BLaER1 treated with 17β-estradiol and CSF1 and Interleukin-3, amounts not matched to agents 10 nM and 100 nM (cell line): ENCODE results near the gene RNPEP.

Experiments used
- H3K27ac ChIP-seq, 11 experiments: shearing (Covaris generic); formaldehyde crosslinking; 2 replicates each; pipeline ENCODE4 v1.8.1; 2022
- H3K27me3 ChIP-seq, 11 experiments: shearing (Covaris generic); formaldehyde crosslinking; 2 replicates each; pipeline ENCODE4 v1.8.1; 2022
- H3K36me3 ChIP-seq, 11 experiments: shearing (Covaris generic); formaldehyde crosslinking; 2 replicates each; pipeline ENCODE4 v1.8.1; 2022
- H3K4me1 ChIP-seq, 10 experiments: shearing (Covaris generic); formaldehyde crosslinking; 2 replicates each; pipeline ENCODE4 v1.8.1; 2022
- H3K4me2 ChIP-seq, 11 experiments: shearing (Covaris generic); formaldehyde crosslinking; 2 replicates each; pipeline ENCODE4 v1.8.1; 2022
- H3K4me3 ChIP-seq, 10 experiments: shearing (Covaris generic); formaldehyde crosslinking; 2 replicates each; pipeline ENCODE4 v1.8.1; 2022
- H3K9ac ChIP-seq, 11 experiments: shearing (Covaris generic); formaldehyde crosslinking; 2 replicates each; pipeline ENCODE4 v1.8.1; 2022
- H3K9me3 ChIP-seq, 11 experiments: shearing (Covaris generic); formaldehyde crosslinking; replicated peaks in 1 of 11; 2 replicates each; pipeline ENCODE4 v1.8.1; 2022
- H4K20me1 ChIP-seq, 11 experiments: shearing (Covaris generic); formaldehyde crosslinking; 2 replicates each; pipeline ENCODE4 v1.8.1; 2022
- Cebpa-rat ChIP-seq, 11 experiments: shearing (Covaris generic); IDR thresholded peaks; 2 replicates each; pipeline ENCODE4 v1.8.1; 2022

Gene RNPEP

GRCh38 chr1:202029727-202030126, 47.3 kb downstream of the RNPEP start:
- no peak overlapping the region for H3K4me3 ChIP-seq
- TF ChIP-seq Cebpa-rat (IDR thresholded peaks at IDR 0.05) = no peak
- H3K36me3 ChIP-seq = no peaks in the 10 kb centered on the region
- no peaks in the 10 kb centered on the region for H3K27me3 ChIP-seq
- H3K9ac ChIP-seq = no peak overlapping the region
- no peaks in the 10 kb centered on the region for H4K20me1 ChIP-seq
- H3K9me3 ChIP-seq = no peaks in the 10 kb centered on the region
- H3K4me1 ChIP-seq = peaks cover 4 to 21% (median 6%) of the 10 kb centered on the region in 10 experiments; a peak in 18 of 20 replicates
- no peak overlapping the region for H3K27ac ChIP-seq
- 0 out of 22 replicates have a peak overlapping the region, but pooled peaks of 1 of the 11 experiments have one; percentile 8 for H3K4me2 ChIP-seq

DNA sequence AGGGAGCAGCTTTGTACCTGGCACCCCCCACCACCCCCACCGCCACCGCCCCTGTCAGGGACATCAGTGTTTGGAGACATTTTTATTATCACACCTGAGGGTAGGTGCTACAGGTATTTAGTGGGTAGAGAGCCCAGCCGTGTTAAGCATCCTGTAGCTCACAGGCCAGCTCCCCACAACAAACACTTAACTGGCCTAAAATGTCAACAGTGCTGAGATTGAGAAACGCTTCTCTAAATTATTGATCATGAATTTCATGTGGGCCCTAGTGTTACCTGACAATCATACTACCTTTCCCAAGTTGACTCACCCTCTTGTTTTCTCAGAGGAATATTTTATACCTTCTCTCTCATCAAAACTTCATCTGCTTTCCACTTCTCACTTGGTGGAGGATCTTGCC, 49.3 kb downstream of the RNPEP start:
- H3K27ac ChIP-seq = no peak overlapping the region
- H3K9ac ChIP-seq = no peak overlapping the region
- no peak for TF ChIP-seq Cebpa-rat (IDR thresholded peaks at IDR 0.05)
- H3K27me3 ChIP-seq = no peaks in the 10 kb centered on the region
- H4K20me1 ChIP-seq = no peaks in the 10 kb centered on the region
- H3K36me3 ChIP-seq = no peaks in the 10 kb centered on the region
- H3K4me1 ChIP-seq = peaks cover 9 to 27% (median 13%) of the 10 kb centered on the region in 10 experiments; a peak in 19 of 20 replicates
- H3K4me3 ChIP-seq = no peak overlapping the region
- H3K9me3 ChIP-seq = no peaks in the 10 kb centered on the region
- no peak overlapping the region for H3K4me2 ChIP-seq

- Histone ChIP-seq H3K4me3 (no peak overlapping the region), H3K4me1 (peaks cover 8 to 18% (median 13%) of the 10 kb centered on the region in 10 experiments; a peak in 19 of 20 replicates), H3K4me2 (peak overlapping the region in 10 of 11 experiments; percentile 23 to 70 (median 64); a peak in 19 of 22 replicates), H3K27ac (peak overlapping the region in 4 of 11 experiments; percentile 38 to 60 (median 52); a peak in 7 of 22 replicates), H3K36me3 (no peaks in the 10 kb centered on the region), H3K9ac (0 out of 22 replicates have a peak overlapping the region, but pooled peaks of 2 of the 11 experiments have one; percentile 10 to 13), H3K27me3 (no peaks in the 10 kb centered on the region), H3K9me3 (no peaks in the 10 kb centered on the region), H4K20me1 (no peaks in the 10 kb centered on the region)
- no peak for TF ChIP-seq Cebpa-rat (IDR thresholded peaks at IDR 0.05)
These were observed 51.8 kb downstream of the RNPEP start for GRCh38 chr1:202034149-202034682.

DNA sequence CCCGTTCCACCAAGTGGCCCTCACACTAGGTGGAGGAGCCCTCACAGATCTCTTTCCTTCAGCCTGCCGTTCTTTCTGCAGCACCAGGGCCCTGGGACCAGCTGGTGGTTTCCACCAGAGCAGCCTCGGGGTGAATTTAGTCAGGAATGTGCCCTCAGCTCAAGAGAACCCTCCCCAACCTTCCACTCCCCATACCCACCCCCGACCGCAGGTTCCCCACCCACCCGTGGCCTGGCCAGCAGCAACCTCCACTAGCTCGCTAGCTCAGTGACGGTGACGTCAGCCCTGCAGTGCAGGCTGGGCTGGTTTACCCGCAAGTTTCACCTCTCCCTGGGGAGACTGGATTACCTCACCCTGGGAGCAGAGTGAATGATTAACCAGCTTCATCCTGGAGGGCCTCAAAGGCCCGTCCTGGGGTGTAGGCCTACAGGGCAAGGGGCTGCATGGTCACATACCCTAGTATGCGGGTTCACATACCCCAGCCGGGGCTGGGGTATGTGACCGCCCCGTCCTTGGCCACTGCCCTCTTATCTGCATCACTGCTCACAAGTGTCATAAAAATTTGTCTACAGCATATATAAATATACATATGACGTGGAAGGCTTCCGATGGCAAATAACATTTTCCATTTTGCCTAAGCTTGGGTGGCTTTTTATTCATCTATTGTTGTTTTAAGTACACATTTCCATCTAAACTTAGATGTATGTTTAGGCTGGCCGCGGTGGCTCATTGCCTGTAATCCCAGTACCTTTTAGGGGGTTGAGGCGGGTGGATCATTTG, 52.4 kb downstream of the RNPEP start:
- peak overlapping the region in 2 of 11 experiments; percentile 10 to 13; a peak in 1 of 22 replicates for H3K9ac ChIP-seq
- H3K27me3 ChIP-seq = no peaks in the 10 kb centered on the region
- H3K4me1 ChIP-seq = peaks cover 4 to 13% (median 12%) of the 10 kb centered on the region in 10 experiments; a peak in 19 of 20 replicates
- no peaks in the 10 kb centered on the region for H4K20me1 ChIP-seq
- peak overlapping the region; percentile 23 to 70 (median 62); a peak in 21 of 22 replicates for H3K4me2 ChIP-seq
- H3K4me3 ChIP-seq = no peak overlapping the region
- no peak for TF ChIP-seq Cebpa-rat (IDR thresholded peaks at IDR 0.05)
- no peaks in the 10 kb centered on the region for H3K9me3 ChIP-seq
- H3K36me3 ChIP-seq = no peaks in the 10 kb centered on the region
- peak overlapping the region in 4 of 11 experiments; percentile 38 to 60 (median 52); a peak in 7 of 22 replicates for H3K27ac ChIP-seq

DNA sequence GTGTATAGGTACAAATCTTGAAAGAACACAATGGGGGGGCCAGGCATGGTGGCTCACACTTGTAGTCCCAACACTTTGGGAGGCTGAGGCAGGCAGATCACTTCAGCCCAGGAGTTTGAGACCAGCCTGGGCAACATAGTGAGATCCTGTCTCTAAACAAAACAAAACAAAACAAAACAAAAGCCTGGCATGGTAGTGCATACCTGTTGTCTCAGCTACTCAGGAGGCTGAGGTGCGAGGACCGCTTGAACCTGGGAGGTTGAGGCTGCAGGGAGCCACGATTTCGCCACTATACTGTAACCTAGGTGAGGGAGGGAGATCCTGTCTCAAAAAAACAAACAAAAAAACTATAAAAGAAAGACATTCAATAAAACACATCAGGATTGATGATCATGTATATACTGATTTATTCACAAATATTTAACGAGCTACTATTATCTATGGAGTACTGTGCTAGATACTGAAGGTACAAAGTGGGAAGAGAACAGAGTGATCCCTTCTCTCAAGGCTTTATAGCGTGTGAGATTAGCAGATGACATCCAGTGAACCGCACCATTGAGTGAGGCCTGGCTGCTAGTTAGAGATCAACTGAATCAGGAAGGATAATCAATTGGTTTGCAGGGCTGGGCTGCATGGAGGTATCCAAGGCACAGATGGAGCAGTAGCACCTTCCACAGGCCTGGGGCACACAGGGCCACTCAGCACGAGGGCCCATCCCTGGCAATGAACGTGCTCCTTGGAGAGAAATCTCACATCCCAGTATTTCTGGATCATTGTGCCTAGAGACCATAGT, 54.3 kb downstream of the RNPEP start:
- Histone ChIP-seq H3K27me3 (no peaks in the 10 kb centered on the region), H3K4me2 (no peak overlapping the region), H3K9ac (no peak overlapping the region), H3K36me3 (no peaks in the 10 kb centered on the region), H3K27ac (no peak overlapping the region), H4K20me1 (no peaks in the 10 kb centered on the region), H3K9me3 (no peaks in the 10 kb centered on the region), H3K4me1 (peaks cover 4 to 13% (median 12%) of the 10 kb centered on the region in 10 experiments; a peak in 19 of 20 replicates), H3K4me3 (no peak overlapping the region)
- no peak for TF ChIP-seq Cebpa-rat (IDR thresholded peaks at IDR 0.05)

DNA sequence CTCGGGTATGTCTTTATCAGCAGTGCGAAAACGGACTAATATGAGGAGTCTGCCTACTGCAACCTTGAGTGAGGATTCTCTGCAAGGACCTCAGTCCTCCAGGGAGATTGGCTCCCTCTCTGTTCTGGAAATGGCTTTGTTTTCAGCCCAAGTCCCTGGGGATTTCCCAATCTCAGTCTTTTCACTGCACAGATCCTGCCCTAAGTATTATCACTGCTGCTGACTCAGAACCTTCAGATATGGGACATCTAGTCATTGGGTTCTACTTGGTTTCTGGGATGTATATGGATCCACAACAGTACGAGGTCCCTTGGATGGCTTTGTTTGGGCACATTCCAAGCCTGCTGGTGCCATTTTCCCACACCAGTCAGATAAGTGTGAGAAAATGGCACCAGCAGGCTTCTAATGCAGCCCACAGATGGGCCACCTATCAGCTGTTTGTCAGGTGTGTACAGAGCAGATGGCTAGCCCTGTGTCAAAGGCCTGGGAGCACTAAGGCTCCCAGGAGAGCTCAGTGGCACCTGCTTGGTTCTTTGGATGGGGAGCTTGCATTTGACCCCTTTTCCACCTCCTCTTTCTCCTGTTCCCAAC, 55.4 kb downstream of the RNPEP start:
- H3K36me3 ChIP-seq = no peaks in the 10 kb centered on the region
- H4K20me1 ChIP-seq = no peaks in the 10 kb centered on the region
- H3K4me2 ChIP-seq = no peak overlapping the region
- no peak overlapping the region for H3K4me3 ChIP-seq
- TF ChIP-seq Cebpa-rat (IDR thresholded peaks at IDR 0.05) = no peak
- peaks cover 4 to 13% (median 12%) of the 10 kb centered on the region in 10 experiments; a peak in 19 of 20 replicates for H3K4me1 ChIP-seq
- no peaks in the 10 kb centered on the region for H3K9me3 ChIP-seq
- H3K9ac ChIP-seq = no peak overlapping the region
- no peaks in the 10 kb centered on the region for H3K27me3 ChIP-seq
- H3K27ac ChIP-seq = no peak overlapping the region

- H4K20me1 ChIP-seq = no peaks in the 10 kb centered on the region
- no peak for TF ChIP-seq Cebpa-rat (IDR thresholded peaks at IDR 0.05)
- peaks cover 4 to 13% (median 12%) of the 10 kb centered on the region in 10 experiments; a peak in 19 of 20 replicates for H3K4me1 ChIP-seq
- no peaks in the 10 kb centered on the region for H3K36me3 ChIP-seq
- H3K9ac ChIP-seq = no peak overlapping the region
- H3K27ac ChIP-seq = no peak overlapping the region
- no peak overlapping the region for H3K4me2 ChIP-seq
- no peaks in the 10 kb centered on the region for H3K9me3 ChIP-seq
- H3K27me3 ChIP-seq = no peaks in the 10 kb centered on the region
- H3K4me3 ChIP-seq = no peak overlapping the region
These were observed 56.4 kb downstream of the RNPEP start for GRCh38 chr1:202038688-202039346.

GRCh38 chr1:202045705-202046104, 63.3 kb downstream of the RNPEP start:
- Histone ChIP-seq H3K27ac (no peak overlapping the region), H3K36me3 (no peaks in the 10 kb centered on the region), H3K9ac (no peak overlapping the region), H3K4me3 (no peak overlapping the region), H3K4me1 (peaks cover 0 to 4% (median 0%) of the 10 kb centered on the region in 10 experiments; a peak in 2 of 20 replicates), H3K27me3 (no peaks in the 10 kb centered on the region), H3K4me2 (no peak overlapping the region), H3K9me3 (no peaks in the 10 kb centered on the region), H4K20me1 (no peaks in the 10 kb centered on the region; a peak in 1 of 22 replicates)
- TF ChIP-seq Cebpa-rat (IDR thresholded peaks at IDR 0.05) = no peak
